ENCODE data around the gene VPS13C.

GRCh38 chr15:61830536-61831330 is 229.5 kb downstream of the VPS13C start:
- TF ChIP-seq POLR2A (IDR thresholded peaks at IDR 0.05) (no peak), CTCF (IDR thresholded peaks at IDR 0.05) (no peak)

Measured in esophagus squamous epithelium (tissue), 4 donors.